ENCODE results near the gene MMP25. TPM values are rescaled to one million over a fixed set of nuclear protein-coding genes. Genes with fewer than 3 reads are reported as not detected.

MMP25 gene
- total and polyA plus RNA-seq, 9 of the 15 experiments (the other 6 are each of a cell fraction or from before 2014, with no cell fraction given): 0.03 to 0.04 TPM; not detected in 7

DNA sequence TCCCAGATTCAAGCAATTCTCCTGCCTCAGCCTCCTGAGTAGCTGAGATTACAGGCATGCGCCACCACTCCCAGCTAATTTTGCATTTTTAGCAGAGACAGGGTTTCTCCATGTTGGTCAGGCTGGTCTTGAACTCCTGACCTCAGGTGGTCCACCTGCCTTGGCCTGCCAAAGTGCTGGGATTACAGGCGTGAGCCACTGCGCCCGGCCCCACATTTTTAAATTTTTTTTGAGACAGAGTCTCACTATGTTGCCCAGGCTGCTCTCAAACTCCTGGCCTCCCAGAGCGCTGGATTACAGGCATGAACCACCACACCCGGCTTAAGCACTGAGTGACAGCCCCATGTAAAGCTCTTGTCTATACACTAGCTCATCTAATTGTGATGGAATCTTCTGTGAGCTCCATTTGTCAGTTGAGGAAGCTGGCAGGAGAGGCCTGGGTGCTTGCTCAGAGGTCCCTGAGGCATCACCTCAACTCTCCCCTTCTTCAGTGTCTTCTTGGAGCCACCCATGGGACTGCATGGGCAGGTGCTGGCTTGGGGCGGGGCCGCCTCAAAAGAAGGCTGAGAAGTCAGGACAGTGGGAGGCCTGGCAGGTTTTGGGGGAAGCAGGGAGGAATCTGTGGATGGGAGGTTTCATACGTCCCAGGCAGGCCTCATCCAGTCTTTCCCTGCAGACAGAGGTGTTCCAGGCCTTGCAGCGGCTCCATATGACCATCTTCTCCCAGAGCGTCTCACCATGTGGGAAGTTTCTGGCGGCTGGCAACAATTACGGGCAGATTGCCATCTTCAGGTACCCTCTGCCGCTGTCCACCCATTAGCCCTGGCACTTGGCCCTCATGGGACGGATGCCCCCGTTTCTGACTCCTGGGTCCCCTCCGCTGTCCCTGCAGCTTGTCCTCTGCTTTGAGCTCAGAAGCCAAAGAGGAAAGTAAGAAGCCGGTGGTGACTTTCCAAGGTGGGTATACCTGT, 21.0 kb upstream of the MMP25 start (continued):
- TF ChIP-seq, protein P1, sequence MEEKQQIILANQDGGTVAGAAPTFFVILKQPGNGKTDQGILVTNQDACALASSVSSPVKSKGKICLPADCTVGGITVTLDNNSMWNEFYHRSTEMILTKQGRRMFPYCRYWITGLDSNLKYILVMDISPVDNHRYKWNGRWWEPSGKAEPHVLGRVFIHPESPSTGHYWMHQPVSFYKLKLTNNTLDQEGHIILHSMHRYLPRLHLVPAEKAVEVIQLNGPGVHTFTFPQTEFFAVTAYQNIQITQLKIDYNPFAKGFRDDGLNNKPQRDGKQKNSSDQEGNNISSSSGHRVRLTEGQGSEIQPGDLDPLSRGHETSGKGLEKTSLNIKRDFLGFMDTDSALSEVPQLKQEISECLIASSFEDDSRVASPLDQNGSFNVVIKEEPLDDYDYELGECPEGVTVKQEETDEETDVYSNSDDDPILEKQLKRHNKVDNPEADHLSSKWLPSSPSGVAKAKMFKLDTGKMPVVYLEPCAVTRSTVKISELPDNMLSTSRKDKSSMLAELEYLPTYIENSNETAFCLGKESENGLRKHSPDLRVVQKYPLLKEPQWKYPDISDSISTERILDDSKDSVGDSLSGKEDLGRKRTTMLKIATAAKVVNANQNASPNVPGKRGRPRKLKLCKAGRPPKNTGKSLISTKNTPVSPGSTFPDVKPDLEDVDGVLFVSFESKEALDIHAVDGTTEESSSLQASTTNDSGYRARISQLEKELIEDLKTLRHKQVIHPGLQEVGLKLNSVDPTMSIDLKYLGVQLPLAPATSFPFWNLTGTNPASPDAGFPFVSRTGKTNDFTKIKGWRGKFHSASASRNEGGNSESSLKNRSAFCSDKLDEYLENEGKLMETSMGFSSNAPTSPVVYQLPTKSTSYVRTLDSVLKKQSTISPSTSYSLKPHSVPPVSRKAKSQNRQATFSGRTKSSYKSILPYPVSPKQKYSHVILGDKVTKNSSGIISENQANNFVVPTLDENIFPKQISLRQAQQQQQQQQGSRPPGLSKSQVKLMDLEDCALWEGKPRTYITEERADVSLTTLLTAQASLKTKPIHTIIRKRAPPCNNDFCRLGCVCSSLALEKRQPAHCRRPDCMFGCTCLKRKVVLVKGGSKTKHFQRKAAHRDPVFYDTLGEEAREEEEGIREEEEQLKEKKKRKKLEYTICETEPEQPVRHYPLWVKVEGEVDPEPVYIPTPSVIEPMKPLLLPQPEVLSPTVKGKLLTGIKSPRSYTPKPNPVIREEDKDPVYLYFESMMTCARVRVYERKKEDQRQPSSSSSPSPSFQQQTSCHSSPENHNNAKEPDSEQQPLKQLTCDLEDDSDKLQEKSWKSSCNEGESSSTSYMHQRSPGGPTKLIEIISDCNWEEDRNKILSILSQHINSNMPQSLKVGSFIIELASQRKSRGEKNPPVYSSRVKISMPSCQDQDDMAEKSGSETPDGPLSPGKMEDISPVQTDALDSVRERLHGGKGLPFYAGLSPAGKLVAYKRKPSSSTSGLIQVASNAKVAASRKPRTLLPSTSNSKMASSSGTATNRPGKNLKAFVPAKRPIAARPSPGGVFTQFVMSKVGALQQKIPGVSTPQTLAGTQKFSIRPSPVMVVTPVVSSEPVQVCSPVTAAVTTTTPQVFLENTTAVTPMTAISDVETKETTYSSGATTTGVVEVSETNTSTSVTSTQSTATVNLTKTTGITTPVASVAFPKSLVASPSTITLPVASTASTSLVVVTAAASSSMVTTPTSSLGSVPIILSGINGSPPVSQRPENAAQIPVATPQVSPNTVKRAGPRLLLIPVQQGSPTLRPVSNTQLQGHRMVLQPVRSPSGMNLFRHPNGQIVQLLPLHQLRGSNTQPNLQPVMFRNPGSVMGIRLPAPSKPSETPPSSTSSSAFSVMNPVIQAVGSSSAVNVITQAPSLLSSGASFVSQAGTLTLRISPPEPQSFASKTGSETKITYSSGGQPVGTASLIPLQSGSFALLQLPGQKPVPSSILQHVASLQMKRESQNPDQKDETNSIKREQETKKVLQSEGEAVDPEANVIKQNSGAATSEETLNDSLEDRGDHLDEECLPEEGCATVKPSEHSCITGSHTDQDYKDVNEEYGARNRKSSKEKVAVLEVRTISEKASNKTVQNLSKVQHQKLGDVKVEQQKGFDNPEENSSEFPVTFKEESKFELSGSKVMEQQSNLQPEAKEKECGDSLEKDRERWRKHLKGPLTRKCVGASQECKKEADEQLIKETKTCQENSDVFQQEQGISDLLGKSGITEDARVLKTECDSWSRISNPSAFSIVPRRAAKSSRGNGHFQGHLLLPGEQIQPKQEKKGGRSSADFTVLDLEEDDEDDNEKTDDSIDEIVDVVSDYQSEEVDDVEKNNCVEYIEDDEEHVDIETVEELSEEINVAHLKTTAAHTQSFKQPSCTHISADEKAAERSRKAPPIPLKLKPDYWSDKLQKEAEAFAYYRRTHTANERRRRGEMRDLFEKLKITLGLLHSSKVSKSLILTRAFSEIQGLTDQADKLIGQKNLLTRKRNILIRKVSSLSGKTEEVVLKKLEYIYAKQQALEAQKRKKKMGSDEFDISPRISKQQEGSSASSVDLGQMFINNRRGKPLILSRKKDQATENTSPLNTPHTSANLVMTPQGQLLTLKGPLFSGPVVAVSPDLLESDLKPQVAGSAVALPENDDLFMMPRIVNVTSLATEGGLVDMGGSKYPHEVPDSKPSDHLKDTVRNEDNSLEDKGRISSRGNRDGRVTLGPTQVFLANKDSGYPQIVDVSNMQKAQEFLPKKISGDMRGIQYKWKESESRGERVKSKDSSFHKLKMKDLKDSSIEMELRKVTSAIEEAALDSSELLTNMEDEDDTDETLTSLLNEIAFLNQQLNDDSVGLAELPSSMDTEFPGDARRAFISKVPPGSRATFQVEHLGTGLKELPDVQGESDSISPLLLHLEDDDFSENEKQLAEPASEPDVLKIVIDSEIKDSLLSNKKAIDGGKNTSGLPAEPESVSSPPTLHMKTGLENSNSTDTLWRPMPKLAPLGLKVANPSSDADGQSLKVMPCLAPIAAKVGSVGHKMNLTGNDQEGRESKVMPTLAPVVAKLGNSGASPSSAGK (IDR thresholded peaks at IDR 0.05): no peak
- TF ChIP-seq HIVEP1 (CRISPR knock-in tag; IDR thresholded peaks at IDR 0.05) (no peak), STAG1 (CRISPR knock-in tag; IDR thresholded peaks at IDR 0.05; ENCODE audit: borderline replicate concordance) (no peak), GATAD2A (IDR thresholded peaks at IDR 0.05) (no peak), POLR2G (IDR thresholded peaks at IDR 0.05; ENCODE audit: low read depth, low read length) (0 out of 2 replicates have a peak, but pooled peaks have one; percentile 23), TEAD2 (tag; IDR thresholded peaks at IDR 0.05) (no peak), STAT5A (IDR thresholded peaks at IDR 0.05; ENCODE audit: borderline replicate concordance, low read length) (no peak), POLR3A (IDR thresholded peaks at IDR 0.05; ENCODE audit: borderline replicate concordance, extremely low read depth, insufficient read depth, insufficient read length) (no peak), MTF1 (CRISPR knock-in tag; IDR thresholded peaks at IDR 0.05; ENCODE audit: borderline replicate concordance) (no peak)

Measured in K562 (cell line).